Gastroesophageal sphincter (tissue), 4 donors: ENCODE results near the gene CD1B. TPM values are rescaled to one million over a fixed set of nuclear protein-coding genes. Genes with fewer than 3 reads are reported as not detected.
"Not testable (repeated sequence)": the region's sequence is repeated elsewhere in the genome, so short reads cannot be mapped to it uniquely, and the experiment has no call there.

Source experiments
- ATAC-seq: fragments of 150-250 bp; one replicate; pipeline ENCODE4 v1.9.1; 2016; ENCODE audit warnings: mild to moderate bottlenecking, moderate library complexity
- H3K27ac ChIP-seq, 4 donors: fragments of 200-600 bp; sonication (generic) in 3 of 4; 1 replicate in 3 of 4; 2 replicates in 1 of 4; pipeline ENCODE4 v1.5.1; 2016 to 2019
- H3K27me3 ChIP-seq: fragments of 200-600 bp; sonication (generic); one replicate; pipeline ENCODE4 v1.5.1; 2019
- H3K36me3 ChIP-seq, 2 donors: fragments of 200-600 bp; sonication (generic); one replicate each; pipeline ENCODE4 v1.5.1; 2019; ENCODE audit warnings: control low read depth in 1 of 2
- H3K4me1 ChIP-seq, 3 donors: fragments of 200-600 bp; sonication (generic); 1 replicate in 2 of 3; 2 replicates in 1 of 3; pipeline ENCODE4 v1.5.1; 2016 to 2019; ENCODE audit warnings: control low read depth in 2 of 3
- H3K4me3 ChIP-seq, 2 donors: fragments of 200-600 bp; sonication (generic); one replicate each; pipeline ENCODE4 v1.5.1; 2019; ENCODE audit warnings: mild to moderate bottlenecking in 1 of 2, moderate library complexity in 1 of 2
- H3K9me3 ChIP-seq, 3 donors: fragments of 200-600 bp; sonication (generic); one replicate each; pipeline ENCODE4 v1.5.1; 2017 to 2019; ENCODE audit warnings: control low read depth in 2 of 3
- CTCF ChIP-seq, 4 experiments: fragments of 200-600 bp in 2 of 4; fragments of 450-650 bp in 2 of 4; sonication (generic) in 1 of 4; IDR thresholded peaks; one replicate each; pipeline ENCODE4 v1.5.1; 2017 to 2019; ENCODE audit warnings: antibody characterized with exemption in 4 of 4, mild to moderate bottlenecking in 2 of 4, moderate library complexity in 2 of 4
- EP300 ChIP-seq: sonication (generic); formaldehyde crosslinking; IDR thresholded peaks from one replicate; pipeline ENCODE4 v1.6.1; 2017; ENCODE audit warnings: antibody characterized with exemption, mild to moderate bottlenecking
- POLR2A ChIP-seq, 2 donors: fragments of 450-650 bp; IDR thresholded peaks; one replicate each; pipeline ENCODE4 v1.6.1; 2017; ENCODE audit warnings: antibody characterized with exemption in 2 of 2, mild to moderate bottlenecking in 2 of 2, moderate library complexity in 1 of 2
- POLR2AphosphoS5 ChIP-seq: sonication (generic); formaldehyde crosslinking; IDR thresholded peaks from one replicate; pipeline ENCODE4 v1.6.1; 2017; ENCODE audit warnings: antibody characterized with exemption
- whole genome bisulfite sequencing, 2 donors: methylation state at CpG; one replicate each; pipeline ENCODE4 v1.1.5; 2018; ENCODE audit warnings: low coverage in 1 of 2; 5-methylcytosine and 5-hydroxymethylcytosine counted together
- total RNA-seq, 4 donors: library from RNA; depleted of rRNA; stranded (reverse); fragments of >200 nt; gene quantifications; one replicate each; pipeline ENCODE4 v1.1.0, GENCODE V29; 2016

Gene CD1B
- total RNA-seq, 4 donors from 2014 or later = not detected

GRCh38 chr1:158286487-158286886, 44.8 kb downstream of the CD1B start:
- ATAC-seq = no peak
- Histone ChIP-seq H3K36me3 (no peaks in the 10 kb centered on the region), H3K27me3 (peaks cover 7% of the 10 kb centered on the region), H3K4me1 (no peaks in the 10 kb centered on the region), H3K27ac (no peak overlapping the region), H3K9me3 (peaks cover 0 to 9% (median 0%) of the 10 kb centered on the region in 3 donors), H3K4me3 (no peak overlapping the region)
- no peak for TF ChIP-seq POLR2AphosphoS5
- TF ChIP-seq EP300 = no peak
- no peak for TF ChIP-seq CTCF (IDR thresholded peaks at IDR 0.05)
- TF ChIP-seq POLR2A (IDR thresholded peaks at IDR 0.05) = no peak
- 78 to 79% methylated on average over 4 of the region's 4 CpGs for WGBS, 2 donors

GRCh38 chr1:158285756-158286241, 45.5 kb downstream of the CD1B start:
- Histone ChIP-seq H3K4me3 (no peak overlapping the region), H3K4me1 (no peaks in the 10 kb centered on the region), H3K9me3 (peaks cover 0 to 16% (median 0%) of the 10 kb centered on the region in 3 donors), H3K36me3 (no peaks in the 10 kb centered on the region), H3K27me3 (peaks cover 7% of the 10 kb centered on the region), H3K27ac (no peak overlapping the region)
- WGBS, 2 donors = 41 to 49% methylated on average over 7 of the region's 7 CpGs
- peak; percentile 87 for ATAC-seq
- TF ChIP-seq POLR2A (IDR thresholded peaks at IDR 0.05) (no peak), EP300 (no peak), POLR2AphosphoS5 (no peak), CTCF (IDR thresholded peaks at IDR 0.05) (no peak)

GRCh38 chr1:158283965-158284364, 47.4 kb downstream of the CD1B start:
- no peak for ATAC-seq
- 45 to 60% methylated on average over 2 of the region's 2 CpGs for WGBS, 2 donors
- TF ChIP-seq POLR2AphosphoS5 (no peak), POLR2A (IDR thresholded peaks at IDR 0.05) (no peak), CTCF (IDR thresholded peaks at IDR 0.05) (no peak), EP300 (no peak)

GRCh38 chr1:158282421-158282820, 48.9 kb downstream of the CD1B start:
- H3K27me3 ChIP-seq, ATAC-seq, H3K36me3 ChIP-seq, H3K4me3 ChIP-seq, H3K27ac ChIP-seq, H3K4me1 ChIP-seq: not testable (repeated sequence)
- 80% methylated on average over 1 of the region's 2 CpGs; no CpG with 5 or more reads in 1 of the 2 donors for WGBS, 2 donors
- peaks cover 0 to 31% (median 0%) of the 10 kb centered on the region in 3 donors for H3K9me3 ChIP-seq

More at GRCh38 chr1:158283965-158284364, 47.4 kb downstream of the CD1B start:
- Histone ChIP-seq H3K9me3 (peaks cover 0 to 28% (median 0%) of the 10 kb centered on the region in 3 donors), H3K27ac (no peak overlapping the region), H3K36me3 (no peaks in the 10 kb centered on the region), H3K4me3 (no peak overlapping the region), H3K27me3 (peaks cover 7% of the 10 kb centered on the region), H3K4me1 (no peaks in the 10 kb centered on the region)

Other genes starting within 250 kb of the CD1B start
- gene CD1D, start 150.6 kb downstream of the CD1B start, total RNA-seq = 1 to 10 TPM in 2 of 4 donors, under 1 TPM in 2; 0.16 to 2.7 (median 0.94) TPM
- gene CD1A, start 77.1 kb downstream of the CD1B start, total RNA-seq = not detected
- gene CD1C, start 41.6 kb downstream of the CD1B start, total RNA-seq = 1 to 10 TPM in 1 of 4 donors, not detected in 3; 1.8 TPM
- under 1 TPM in 1 of 4 donors, not detected in 3; 0.49 TPM for gene CD1E, start 22.4 kb upstream of the CD1B start, total RNA-seq
- not detected for gene OR10T2, start 67.9 kb upstream of the CD1B start, total RNA-seq
- not detected for gene OR10K2, start 94.7 kb upstream of the CD1B start, total RNA-seq
- not detected for gene OR10K1, start 130.3 kb upstream of the CD1B start, total RNA-seq
- gene OR10R2, start 140.7 kb upstream of the CD1B start, total RNA-seq = not detected
- not detected for gene OR6Y1, start 222.9 kb upstream of the CD1B start, total RNA-seq
- gene OR6P1, start 239.0 kb upstream of the CD1B start, total RNA-seq = not detected
- not detected for gene OR10X1, start 248.4 kb upstream of the CD1B start, total RNA-seq